ENCODE results near the gene RXRB. TPM values are rescaled to one million over a fixed set of nuclear protein-coding genes. Genes with fewer than 3 reads are reported as not detected.

Gene RXRB
- total and polyA plus RNA-seq, 5 donors from 2014 or later: 7.1 to 62.6 (median 7.3) TPM

DNA sequence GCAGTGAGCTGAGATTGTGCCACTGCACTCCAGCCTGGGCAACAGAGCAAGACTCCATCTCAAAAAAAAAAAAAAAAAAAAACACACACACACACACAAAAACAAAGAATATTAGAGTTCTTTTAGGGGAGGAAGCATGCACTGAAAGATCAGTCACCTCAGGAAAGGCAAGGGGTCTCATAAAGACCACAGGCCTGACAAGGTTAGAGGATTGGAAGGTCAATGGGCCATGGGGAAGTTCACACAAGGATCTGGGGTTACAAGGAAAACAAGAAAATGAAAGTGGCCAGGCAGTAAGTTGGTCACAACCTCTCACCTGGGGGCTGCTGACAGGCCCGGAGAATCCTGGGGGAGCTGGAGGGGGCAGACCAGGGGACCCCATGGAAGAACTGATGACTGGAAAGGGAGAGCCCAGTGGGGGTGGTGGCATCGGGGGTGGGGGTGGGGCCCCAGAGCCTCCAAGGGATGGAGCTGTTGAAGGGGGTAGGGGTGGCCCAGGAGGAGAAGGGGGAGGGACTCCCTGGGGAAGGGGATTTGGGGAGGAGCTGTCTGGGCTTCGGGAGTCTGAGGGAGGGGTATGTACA is 1.5 kb downstream of the RXRB start:
- Histone ChIP-seq H3K27ac (ENCODE audit: insufficient read depth, low read length, poor library complexity, severe bottlenecking) (no peak overlapping the region), H3K4me1 (ENCODE audit: control insufficient read depth, insufficient read depth, low read length, poor library complexity, severe bottlenecking) (peaks cover 40% of the 10 kb centered on the region), H3K9me3 (ENCODE audit: control insufficient read depth in 2 of 2, low read length in 2 of 2) (no peaks in the 10 kb centered on the region), H3K27me3 (ENCODE audit: control insufficient read depth, insufficient read depth, low read length) (no peaks in the 10 kb centered on the region), H3K36me3 (ENCODE audit: control insufficient read depth, insufficient read depth, low read length) (peaks cover 50% of the 10 kb centered on the region), H3K4me3 (ENCODE audit: low read depth, low read length) (peak overlapping the region; percentile 87)
- H3K27me3 Mint-ChIP-seq: no peaks in the 10 kb centered on the region
- H3K9me3 Mint-ChIP-seq: peaks cover 0 to 3% (median 0%) of the 10 kb centered on the region in 7 donors
- H3K27ac Mint-ChIP-seq: peak overlapping the region; percentile 93 to 98 (median 93)
- H3K4me3 Mint-ChIP-seq: peak overlapping the region; percentile 88 to 99 (median 94)
- DNase-seq: no peak
- ATAC-seq (ENCODE audit: low read depth in 2 of 2): no peak
- H3K4me1 Mint-ChIP-seq: peaks cover 10 to 77% (median 48%) of the 10 kb centered on the region in 4 donors
- peaks cover 36% of the 10 kb centered on the region for H3K36me3 Mint-ChIP-seq

DNA sequence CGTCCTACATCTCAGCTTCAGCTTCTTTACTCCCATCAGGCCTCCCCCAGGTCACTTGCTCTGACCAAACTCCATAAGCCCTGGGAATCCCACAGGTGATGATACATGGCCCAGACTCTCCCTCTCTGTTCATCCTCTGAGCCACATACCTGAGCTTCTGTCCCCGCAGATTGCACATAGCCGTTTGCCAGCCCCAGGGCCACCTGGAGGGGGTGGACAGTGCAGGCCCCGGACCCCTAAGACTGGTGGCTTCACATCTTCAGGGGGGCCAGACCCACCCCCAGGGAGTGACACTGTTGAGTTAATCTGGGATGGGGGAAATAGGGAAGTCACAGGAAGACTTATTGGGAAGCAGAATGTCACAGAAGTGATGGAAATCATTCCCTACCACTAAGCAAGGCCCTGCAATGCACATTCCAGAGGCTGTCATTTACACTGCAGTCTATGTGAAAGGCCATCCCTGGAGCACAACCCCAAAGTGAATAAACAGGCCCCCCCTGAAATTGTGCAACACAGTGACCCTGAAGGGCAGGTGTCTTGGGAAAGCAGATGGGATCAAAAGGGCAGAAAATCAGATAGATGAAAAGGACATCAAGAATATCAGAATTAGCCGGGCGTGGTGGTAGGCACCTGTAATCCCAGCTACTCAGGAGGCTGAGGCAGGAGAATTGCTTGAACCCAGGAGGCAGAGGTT is 2.2 kb downstream of the RXRB start:
- Histone ChIP-seq H3K4me1 (ENCODE audit: control insufficient read depth, insufficient read depth, low read length, poor library complexity, severe bottlenecking) (peaks cover 42% of the 10 kb centered on the region), H3K27ac (ENCODE audit: insufficient read depth, low read length, poor library complexity, severe bottlenecking) (no peak overlapping the region), H3K9me3 (ENCODE audit: control insufficient read depth in 2 of 2, low read length in 2 of 2) (no peaks in the 10 kb centered on the region), H3K27me3 (ENCODE audit: control insufficient read depth, insufficient read depth, low read length) (no peaks in the 10 kb centered on the region), H3K36me3 (ENCODE audit: control insufficient read depth, insufficient read depth, low read length) (peaks cover 45% of the 10 kb centered on the region), H3K4me3 (ENCODE audit: low read depth, low read length) (no peak overlapping the region)
- ATAC-seq (ENCODE audit: low read depth in 2 of 2) (no peak), DNase-seq (no peak)
- H3K27ac Mint-ChIP-seq: peak overlapping the region; percentile 90 to 98 (median 93)
- H3K36me3 Mint-ChIP-seq: peaks cover 34% of the 10 kb centered on the region
- H3K9me3 Mint-ChIP-seq: peaks cover 0 to 3% (median 0%) of the 10 kb centered on the region in 7 donors
- no peaks in the 10 kb centered on the region for H3K27me3 Mint-ChIP-seq
- H3K4me3 Mint-ChIP-seq: peak overlapping the region; percentile 88 to 99 (median 94)
- H3K4me1 Mint-ChIP-seq: peaks cover 10 to 74% (median 47%) of the 10 kb centered on the region in 4 donors

DNA sequence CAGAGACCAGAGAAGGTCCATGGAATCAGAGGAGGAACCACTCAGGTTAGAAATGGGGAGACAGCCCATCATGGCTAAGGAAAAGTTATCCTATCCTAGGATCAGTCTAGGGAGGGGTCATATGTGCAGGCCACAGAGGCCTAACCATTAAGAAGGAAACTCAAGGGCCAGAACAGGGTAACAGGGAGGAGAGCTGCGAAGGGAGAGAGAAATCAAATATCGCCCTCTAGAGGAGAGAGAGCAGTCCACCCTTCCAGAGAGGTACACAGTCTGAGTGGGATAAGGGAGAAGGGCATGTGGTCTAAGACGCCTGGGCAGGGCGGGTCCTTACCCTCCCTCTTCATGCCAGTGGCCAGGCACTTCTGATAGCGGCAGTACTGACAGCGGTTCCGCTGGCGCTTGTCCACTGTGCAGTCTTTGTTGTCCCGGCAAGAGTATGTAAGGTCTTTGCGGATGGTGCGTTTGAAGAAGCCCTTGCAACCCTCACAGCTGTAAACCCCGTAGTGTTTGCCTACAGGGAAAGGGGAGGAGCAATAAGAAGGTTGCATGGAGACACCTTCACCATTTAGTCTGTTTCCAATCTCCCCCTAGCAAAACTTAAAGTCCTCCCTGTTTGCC is 2.9 kb downstream of the RXRB start:
- peak overlapping the region; percentile 22 to 98 (median 48) for H3K27ac Mint-ChIP-seq
- ATAC-seq (ENCODE audit: low read depth in 2 of 2) (peak; percentile 29 to 31), DNase-seq (peak in 2 of 3 donors; percentile 58 to 65)
- peaks cover 6% of the 10 kb centered on the region for H3K27me3 Mint-ChIP-seq
- H3K27ac ChIP-seq (ENCODE audit: insufficient read depth, low read length, poor library complexity, severe bottlenecking): no peak overlapping the region
- peaks cover 0 to 3% (median 0%) of the 10 kb centered on the region in 7 donors for H3K9me3 Mint-ChIP-seq
- H3K36me3 ChIP-seq (ENCODE audit: control insufficient read depth, insufficient read depth, low read length): peaks cover 38% of the 10 kb centered on the region
- H3K36me3 Mint-ChIP-seq: peaks cover 27% of the 10 kb centered on the region
- H3K4me1 ChIP-seq (ENCODE audit: control insufficient read depth, insufficient read depth, low read length, poor library complexity, severe bottlenecking): peaks cover 50% of the 10 kb centered on the region
- H3K4me1 Mint-ChIP-seq: peaks cover 10 to 71% (median 44%) of the 10 kb centered on the region in 4 donors
- H3K4me3 Mint-ChIP-seq: peak overlapping the region; percentile 61 to 98 (median 78)
- no peak overlapping the region for H3K4me3 ChIP-seq (ENCODE audit: low read depth, low read length)
- H3K27me3 ChIP-seq (ENCODE audit: control insufficient read depth, insufficient read depth, low read length): no peaks in the 10 kb centered on the region
- no peaks in the 10 kb centered on the region for H3K9me3 ChIP-seq (ENCODE audit: control insufficient read depth in 2 of 2, low read length in 2 of 2)

DNA sequence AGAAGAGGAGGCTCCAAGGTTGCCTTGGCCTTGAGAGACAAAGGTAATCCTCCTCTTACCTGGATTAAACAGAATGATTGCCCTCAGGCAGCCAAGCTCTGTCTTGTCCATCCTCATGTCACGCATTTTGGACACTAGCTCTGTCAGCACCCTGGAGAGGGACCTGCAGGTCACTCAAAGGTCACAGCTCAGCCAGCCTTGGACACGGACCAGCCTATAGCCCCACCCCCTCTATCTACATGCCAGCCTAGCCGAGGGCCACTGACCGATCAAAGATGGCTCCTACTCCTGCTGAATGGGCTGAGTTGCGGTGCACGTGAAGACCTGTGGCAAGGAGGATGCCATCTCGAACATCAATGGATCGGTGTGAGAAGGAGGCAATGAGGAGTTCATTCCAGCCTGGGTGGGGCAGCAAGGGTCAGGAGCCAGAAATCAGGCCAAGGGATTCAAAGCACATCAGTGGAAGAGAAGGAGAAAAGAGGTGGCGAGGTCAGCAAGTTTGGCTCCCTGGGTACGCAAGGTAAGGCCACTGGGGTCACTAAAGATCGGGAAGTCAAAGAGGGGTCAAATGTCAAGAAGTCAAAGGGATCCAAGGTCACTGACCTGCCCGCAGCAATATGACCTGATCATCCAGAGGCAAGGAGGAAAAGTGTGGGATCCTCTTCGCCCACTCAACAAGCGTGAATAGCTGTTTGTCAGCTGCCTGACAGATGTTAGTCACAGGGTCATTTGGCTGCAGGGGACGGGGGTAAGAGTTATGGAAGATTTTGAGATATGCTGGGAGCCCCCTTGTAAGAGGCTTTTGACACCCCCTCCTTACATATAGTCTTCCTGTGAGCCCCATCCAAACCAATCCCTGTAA is 4.9 kb downstream of the RXRB start:
- Histone ChIP-seq H3K9me3 (ENCODE audit: control insufficient read depth in 2 of 2, low read length in 2 of 2) (no peaks in the 10 kb centered on the region), H3K27me3 (ENCODE audit: control insufficient read depth, insufficient read depth, low read length) (peaks cover 8% of the 10 kb centered on the region), H3K27ac (ENCODE audit: insufficient read depth, low read length, poor library complexity, severe bottlenecking) (no peak overlapping the region), H3K4me1 (ENCODE audit: control insufficient read depth, insufficient read depth, low read length, poor library complexity, severe bottlenecking) (peaks cover 41% of the 10 kb centered on the region), H3K4me3 (ENCODE audit: low read depth, low read length) (no peak overlapping the region), H3K36me3 (ENCODE audit: control insufficient read depth, insufficient read depth, low read length) (peaks cover 32% of the 10 kb centered on the region)
- Mint-ChIP-seq H3K4me1 (peaks cover 6 to 64% (median 33%) of the 10 kb centered on the region in 4 donors), H3K27ac (no peak overlapping the region), H3K27me3 (peaks cover 24% of the 10 kb centered on the region), H3K9me3 (peaks cover 0 to 3% (median 0%) of the 10 kb centered on the region in 7 donors), H3K36me3 (peaks cover 24% of the 10 kb centered on the region), H3K4me3 (peak overlapping the region in 1 of 4 donors; percentile 66)
- DNase-seq (no peak), ATAC-seq (ENCODE audit: low read depth in 2 of 2) (no peak)

DNA sequence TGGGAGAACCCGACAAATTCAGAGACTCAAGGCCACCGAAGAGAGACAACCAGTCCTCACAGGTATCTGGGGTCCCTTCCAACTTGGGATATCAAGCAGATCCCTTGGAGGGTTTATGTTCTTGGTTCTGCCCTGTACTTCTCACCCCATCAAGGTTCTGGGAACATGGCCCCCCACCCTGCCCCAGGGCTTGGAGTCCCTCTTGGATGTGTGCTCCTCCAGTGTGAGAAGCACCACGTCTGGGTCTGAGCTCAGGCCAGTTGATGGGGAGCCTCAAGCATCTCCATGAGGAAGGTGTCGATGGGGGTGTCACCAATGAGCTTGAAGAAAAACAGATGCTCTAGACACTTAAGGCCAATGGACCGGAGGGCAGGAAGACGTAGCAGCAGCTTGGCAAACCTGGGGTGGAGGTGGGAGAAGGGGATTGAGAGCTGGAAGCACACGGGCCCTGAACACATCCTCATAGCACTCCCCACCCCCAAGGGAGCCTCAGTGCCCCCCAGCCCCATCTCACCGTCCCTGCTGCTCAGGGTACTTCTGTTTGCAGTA is 6.0 kb downstream of the RXRB start:
- Mint-ChIP-seq H3K27ac (peak overlapping the region in 1 of 3 donors; percentile 7), H3K27me3 (peaks cover 35% of the 10 kb centered on the region), H3K36me3 (peaks cover 24% of the 10 kb centered on the region), H3K4me1 (peaks cover 6 to 62% (median 31%) of the 10 kb centered on the region in 4 donors), H3K4me3 (peak overlapping the region in 1 of 4 donors; percentile 66), H3K9me3 (peaks cover 0 to 5% (median 0%) of the 10 kb centered on the region in 7 donors)
- peaks cover 38% of the 10 kb centered on the region for H3K4me1 ChIP-seq (ENCODE audit: control insufficient read depth, insufficient read depth, low read length, poor library complexity, severe bottlenecking)
- no peaks in the 10 kb centered on the region for H3K9me3 ChIP-seq (ENCODE audit: control insufficient read depth in 2 of 2, low read length in 2 of 2)
- H3K27ac ChIP-seq (ENCODE audit: insufficient read depth, low read length, poor library complexity, severe bottlenecking): no peak overlapping the region
- no peak overlapping the region for H3K4me3 ChIP-seq (ENCODE audit: low read depth, low read length)
- peaks cover 12% of the 10 kb centered on the region for H3K27me3 ChIP-seq (ENCODE audit: control insufficient read depth, insufficient read depth, low read length)
- peaks cover 32% of the 10 kb centered on the region for H3K36me3 ChIP-seq (ENCODE audit: control insufficient read depth, insufficient read depth, low read length)
- ATAC-seq (ENCODE audit: low read depth in 2 of 2): no peak
- no peak for DNase-seq

DNA sequence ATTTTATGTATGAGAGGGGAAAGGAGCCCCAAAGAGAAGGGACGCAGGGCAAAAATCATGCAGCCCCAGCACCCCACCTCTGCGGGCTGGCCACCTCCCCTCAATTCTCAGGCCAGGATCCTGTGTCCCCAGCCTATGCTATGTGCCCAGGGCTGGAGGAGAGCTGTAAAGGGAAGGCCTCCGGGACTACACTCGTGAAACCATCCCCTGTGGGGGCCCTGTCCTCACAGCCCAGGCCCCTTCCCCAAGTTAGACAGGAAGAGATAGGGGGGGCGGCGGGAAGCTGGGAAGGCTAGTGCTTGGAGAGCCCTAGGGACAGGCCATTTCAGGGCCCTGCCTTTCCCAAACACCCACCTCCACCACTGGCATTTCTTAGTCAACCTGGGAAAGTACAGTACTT is 6.8 kb downstream of the RXRB start:
- H3K27ac ChIP-seq (ENCODE audit: insufficient read depth, low read length, poor library complexity, severe bottlenecking): no peak overlapping the region
- ATAC-seq (ENCODE audit: low read depth in 2 of 2) (no peak), DNase-seq (no peak)
- H3K4me3 ChIP-seq (ENCODE audit: low read depth, low read length): no peak overlapping the region
- Mint-ChIP-seq H3K4me1 (peaks cover 6 to 53% (median 27%) of the 10 kb centered on the region in 4 donors), H3K9me3 (peaks cover 0 to 5% (median 0%) of the 10 kb centered on the region in 7 donors), H3K27me3 (peaks cover 40% of the 10 kb centered on the region), H3K4me3 (peak overlapping the region in 3 of 4 donors; percentile 50 to 66 (median 56)), H3K36me3 (peaks cover 24% of the 10 kb centered on the region), H3K27ac (peak overlapping the region in 1 of 3 donors; percentile 32)
- H3K36me3 ChIP-seq (ENCODE audit: control insufficient read depth, insufficient read depth, low read length): peaks cover 32% of the 10 kb centered on the region
- H3K9me3 ChIP-seq (ENCODE audit: control insufficient read depth in 2 of 2, low read length in 2 of 2): no peaks in the 10 kb centered on the region
- H3K27me3 ChIP-seq (ENCODE audit: control insufficient read depth, insufficient read depth, low read length): peaks cover 12% of the 10 kb centered on the region
- peaks cover 30% of the 10 kb centered on the region for H3K4me1 ChIP-seq (ENCODE audit: control insufficient read depth, insufficient read depth, low read length, poor library complexity, severe bottlenecking)

Measured in CD4-positive, CD25-positive, alpha-beta regulatory T cell (primary cell).